ENCODE data around the gene FZD7. TPM values are rescaled to one million over a fixed set of nuclear protein-coding genes. Genes with fewer than 3 reads are reported as not detected.

FZD7 gene
- total RNA-seq, 4 donors from 2014 or later = 4.4 to 9.4 (median 6.4) TPM

- TF ChIP-seq POLR2A (IDR thresholded peaks at IDR 0.05) (no peak), CTCF (IDR thresholded peaks at IDR 0.05 in 4 of 5, conservative IDR thresholded peaks at IDR 0.05 in 1 of 5) (no peak)
- in situ Hi-C loops (cut with MboI; ENCODE audit: low sequenced_read_pairs in 4 of 4) = no loop called here
- Histone ChIP-seq H3K4me3 (no peak overlapping the region), H3K9me3 (no peaks in the 10 kb centered on the region), H3K27me3 (no peaks in the 10 kb centered on the region), H3K27ac (no peak overlapping the region), H3K36me3 (no peaks in the 10 kb centered on the region), H3K4me1 (peaks cover 9 to 22% of the 10 kb centered on the region in 2 donors)
- ATAC-seq (no peak), DNase-seq (no peak)
- intact Hi-C loops (cut with DNase I; ENCODE audit: low total_unique reads) = no loop called here
Observed at GRCh38 chr2:202046572-202046971, 12.9 kb downstream of the FZD7 start.

- in situ Hi-C loops (cut with MboI; ENCODE audit: low sequenced_read_pairs in 4 of 4) (no loop called here), intact Hi-C loops (cut with DNase I; ENCODE audit: low total_unique reads) (no loop called here)
- Histone ChIP-seq H3K4me1 (peaks cover 11 to 12% of the 10 kb centered on the region in 2 donors), H3K27me3 (no peaks in the 10 kb centered on the region), H3K4me3 (no peak overlapping the region), H3K9me3 (no peaks in the 10 kb centered on the region), H3K27ac (no peak overlapping the region), H3K36me3 (no peaks in the 10 kb centered on the region)
- DNase-seq (no peak), ATAC-seq (no peak)
- TF ChIP-seq POLR2A (IDR thresholded peaks at IDR 0.05) (no peak), CTCF (IDR thresholded peaks at IDR 0.05 in 4 of 5, conservative IDR thresholded peaks at IDR 0.05 in 1 of 5) (no peak)
Observed at GRCh38 chr2:202049092-202049728, 15.6 kb downstream of the FZD7 start.

GRCh38 chr2:202049840-202050239, 16.2 kb downstream of the FZD7 start:
- TF ChIP-seq POLR2A (IDR thresholded peaks at IDR 0.05) = no peak
- no peak for TF ChIP-seq CTCF (IDR thresholded peaks at IDR 0.05 in 4 of 5, conservative IDR thresholded peaks at IDR 0.05 in 1 of 5)
- in situ Hi-C loops (cut with MboI; ENCODE audit: low sequenced_read_pairs in 4 of 4) (no loop called here), intact Hi-C loops (cut with DNase I; ENCODE audit: low total_unique reads) (no loop called here)
- Histone ChIP-seq H3K9me3 (no peaks in the 10 kb centered on the region), H3K36me3 (no peaks in the 10 kb centered on the region), H3K4me1 (peaks cover 11 to 12% of the 10 kb centered on the region in 2 donors), H3K27ac (no peak overlapping the region), H3K27me3 (no peaks in the 10 kb centered on the region), H3K4me3 (no peak overlapping the region)
- DNase-seq (no peak), ATAC-seq (no peak)

- intact Hi-C loops (cut with DNase I; ENCODE audit: low total_unique reads) (no loop called here), in situ Hi-C loops (cut with MboI; ENCODE audit: low sequenced_read_pairs in 4 of 4) (no loop called here)
- H3K4me1 ChIP-seq = peaks cover 11 to 12% of the 10 kb centered on the region in 2 donors
- H3K36me3 ChIP-seq = no peaks in the 10 kb centered on the region
- H3K9me3 ChIP-seq = no peaks in the 10 kb centered on the region
- TF ChIP-seq POLR2A (IDR thresholded peaks at IDR 0.05) = no peak
- DNase-seq = no peak
- H3K27ac ChIP-seq = no peak overlapping the region
- ATAC-seq = no peak
- H3K27me3 ChIP-seq = no peaks in the 10 kb centered on the region
- H3K4me3 ChIP-seq = no peak overlapping the region
Observed at GRCh38 chr2:202050652-202051051, 17.0 kb downstream of the FZD7 start.

GRCh38 chr2:202051499-202052161, 18.0 kb downstream of the FZD7 start:
- in situ Hi-C loops (cut with MboI; ENCODE audit: low sequenced_read_pairs in 4 of 4) (no loop called here), intact Hi-C loops (cut with DNase I; ENCODE audit: low total_unique reads) (no loop called here)
- TF ChIP-seq POLR2A (IDR thresholded peaks at IDR 0.05) (no peak), CTCF (IDR thresholded peaks at IDR 0.05 in 4 of 5, conservative IDR thresholded peaks at IDR 0.05 in 1 of 5) (no peak)
- Histone ChIP-seq H3K36me3 (no peaks in the 10 kb centered on the region), H3K27me3 (no peaks in the 10 kb centered on the region), H3K4me1 (peaks cover 11 to 12% of the 10 kb centered on the region in 2 donors), H3K9me3 (no peaks in the 10 kb centered on the region), H3K4me3 (no peak overlapping the region), H3K27ac (no peak overlapping the region)
- DNase-seq (no peak), ATAC-seq (no peak)

Measured in gastrocnemius medialis (tissue), 4 donors.